HG02642 (cell line): ENCODE results near the gene NSUN7.
"Not testable (repeated sequence)": the region's sequence is repeated elsewhere in the genome, so short reads cannot be mapped to it uniquely, and the experiment has no call there.

Experiments
- ATAC-seq: cut with Tn5 transposase; IDR thresholded peaks from one replicate; pipeline ENCODE4 v1.9.1; 2021; ENCODE audit warnings: mild to moderate bottlenecking; ENCODE audit not compliant: unreplicated experiment, poor library complexity

NSUN7 gene, protein sequence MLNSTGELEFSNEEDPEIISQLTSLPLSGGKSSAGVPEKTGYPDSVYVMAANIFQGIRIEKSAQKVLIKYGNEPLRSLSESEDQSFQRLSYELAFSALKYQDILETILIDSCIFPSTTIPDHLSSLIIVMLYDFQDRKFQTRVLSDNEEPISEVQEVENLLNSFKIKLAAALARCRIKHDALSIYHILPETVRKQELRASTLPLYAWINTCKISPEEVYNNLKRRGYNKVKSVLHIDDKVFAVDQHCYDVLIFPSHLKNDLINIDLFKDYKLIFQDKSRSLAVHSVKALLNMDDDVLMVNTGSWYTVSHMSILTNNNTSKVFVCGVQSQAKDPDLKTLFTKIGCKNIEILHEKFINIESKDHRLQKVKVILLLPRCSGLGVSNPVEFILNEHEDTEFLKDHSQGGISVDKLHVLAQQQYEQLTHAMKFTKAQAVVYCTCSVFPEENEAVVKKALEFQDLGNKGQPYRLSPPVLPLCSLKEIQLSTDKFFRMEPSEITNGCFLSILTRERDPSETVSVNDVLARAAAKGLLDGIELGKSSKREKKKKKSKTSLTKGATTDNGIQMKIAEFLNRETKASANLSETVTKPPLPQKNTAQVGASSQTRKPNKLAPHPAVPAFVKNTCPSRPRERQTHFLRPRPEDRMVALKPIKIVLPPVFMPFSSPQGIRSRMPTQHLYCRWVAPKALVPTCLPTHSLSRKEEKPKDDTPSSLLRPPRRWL

DNA sequence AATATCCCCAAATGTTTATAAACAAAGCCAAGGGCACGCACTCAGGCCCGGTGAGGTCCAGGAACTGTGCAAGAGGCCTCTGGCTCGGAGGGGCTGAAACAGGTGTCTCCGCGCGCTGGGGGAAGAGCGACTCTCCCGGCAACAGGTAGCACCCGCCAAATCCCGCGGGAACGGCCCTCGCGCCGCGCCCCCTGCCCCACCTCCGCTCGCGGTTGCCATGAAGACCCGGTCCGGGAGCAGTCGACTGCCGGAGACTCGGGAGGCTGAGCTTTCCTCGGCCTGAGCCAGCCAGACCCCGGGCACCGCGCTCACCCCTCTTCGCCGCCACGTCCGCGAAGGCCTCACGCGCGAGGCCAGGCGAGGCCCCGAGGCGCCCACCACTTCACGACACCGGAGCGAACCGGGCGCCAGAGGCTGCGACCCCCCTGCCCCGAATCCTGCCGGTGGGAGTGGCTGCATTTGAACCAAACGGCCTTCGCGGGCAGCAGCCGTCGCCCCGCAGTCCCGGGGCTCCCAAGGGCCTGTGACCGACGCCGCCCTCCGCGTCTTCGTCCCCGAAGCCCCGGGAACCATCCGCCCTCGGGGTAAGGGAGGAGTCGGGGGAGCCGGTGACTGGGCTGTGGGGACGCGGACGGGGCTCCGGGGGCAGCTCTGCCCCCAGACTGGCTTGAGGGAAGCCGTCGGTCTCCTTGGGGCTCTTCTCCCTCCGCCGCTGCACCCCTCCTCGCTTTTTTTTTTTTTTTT lies at the start of gene NSUN7:
Gene NSUN7 (plus strand): TSS at position 239 of the 744 bp plus-strand sequence. CDS start 739 bp downstream, outside the sequence.
- peak; percentile 72 for ATAC-seq

DNA sequence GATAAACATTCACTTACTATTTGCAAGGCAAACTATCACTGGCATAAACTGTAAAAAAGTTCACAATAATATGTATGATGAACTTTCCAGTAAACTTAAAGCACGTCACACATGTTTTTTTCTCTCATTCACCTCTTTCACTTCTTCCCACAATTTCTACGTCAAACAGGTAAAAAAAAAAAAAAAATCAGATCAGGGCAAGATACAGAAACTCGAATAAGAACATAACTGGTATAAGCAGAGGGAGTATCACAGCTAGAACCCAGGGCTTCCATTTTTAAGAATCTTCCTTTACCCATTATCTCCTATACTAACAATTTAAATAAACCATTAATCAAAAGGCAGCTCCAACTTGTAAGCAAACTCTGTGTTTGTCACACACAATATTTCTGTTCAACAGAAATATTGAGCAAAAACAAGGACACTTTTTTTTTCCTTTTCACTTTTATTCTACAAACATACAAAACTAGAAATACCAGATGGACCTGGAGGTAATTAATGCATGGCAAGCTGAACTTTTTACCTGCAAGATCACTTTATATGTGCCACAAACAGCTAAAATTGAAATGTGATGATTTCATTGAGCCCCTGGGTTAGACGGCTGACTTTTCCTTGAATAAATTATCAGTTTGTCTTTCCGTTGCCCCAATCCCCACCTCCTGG lies 47.5 kb upstream of the NSUN7 start:
- ATAC-seq, result no peak

DNA sequence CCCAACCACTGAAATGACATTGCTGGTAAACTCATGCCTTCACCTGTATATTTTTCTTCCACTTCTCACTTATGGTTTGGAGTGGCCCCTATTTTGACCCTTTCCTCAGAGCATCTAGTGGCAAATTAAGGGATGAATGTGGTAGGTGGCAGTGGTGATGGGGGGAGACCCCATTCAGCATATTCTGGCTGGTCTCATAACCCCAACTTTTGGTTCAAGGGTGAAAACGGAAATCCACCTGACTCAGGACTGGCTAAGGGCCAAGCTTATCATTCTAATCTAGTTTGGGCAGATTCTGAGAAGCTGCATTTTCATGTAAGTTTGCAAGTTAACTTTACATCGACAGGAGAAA lies 47.0 kb upstream of the NSUN7 start:
- no peak for ATAC-seq

DNA sequence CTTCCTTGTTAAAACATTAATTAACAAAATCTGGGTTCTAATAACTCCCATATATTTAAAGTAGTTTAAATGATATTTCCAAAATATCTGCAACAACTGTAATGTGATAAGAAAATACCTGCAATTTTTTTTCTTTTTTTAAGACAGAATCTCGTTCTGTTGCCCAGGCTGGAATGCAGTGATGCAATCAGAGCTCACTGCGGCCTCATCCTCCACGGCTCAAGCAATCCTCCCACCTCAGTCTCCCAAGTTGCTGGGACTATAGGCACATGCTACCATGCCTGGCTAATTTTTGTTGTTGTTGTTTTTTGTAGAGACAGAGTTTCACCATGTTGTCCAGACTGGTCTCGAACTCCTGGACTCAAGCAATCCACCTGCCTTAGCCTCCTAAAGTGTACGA lies 45.7 kb upstream of the NSUN7 start:
- ATAC-seq, result no peak

DNA sequence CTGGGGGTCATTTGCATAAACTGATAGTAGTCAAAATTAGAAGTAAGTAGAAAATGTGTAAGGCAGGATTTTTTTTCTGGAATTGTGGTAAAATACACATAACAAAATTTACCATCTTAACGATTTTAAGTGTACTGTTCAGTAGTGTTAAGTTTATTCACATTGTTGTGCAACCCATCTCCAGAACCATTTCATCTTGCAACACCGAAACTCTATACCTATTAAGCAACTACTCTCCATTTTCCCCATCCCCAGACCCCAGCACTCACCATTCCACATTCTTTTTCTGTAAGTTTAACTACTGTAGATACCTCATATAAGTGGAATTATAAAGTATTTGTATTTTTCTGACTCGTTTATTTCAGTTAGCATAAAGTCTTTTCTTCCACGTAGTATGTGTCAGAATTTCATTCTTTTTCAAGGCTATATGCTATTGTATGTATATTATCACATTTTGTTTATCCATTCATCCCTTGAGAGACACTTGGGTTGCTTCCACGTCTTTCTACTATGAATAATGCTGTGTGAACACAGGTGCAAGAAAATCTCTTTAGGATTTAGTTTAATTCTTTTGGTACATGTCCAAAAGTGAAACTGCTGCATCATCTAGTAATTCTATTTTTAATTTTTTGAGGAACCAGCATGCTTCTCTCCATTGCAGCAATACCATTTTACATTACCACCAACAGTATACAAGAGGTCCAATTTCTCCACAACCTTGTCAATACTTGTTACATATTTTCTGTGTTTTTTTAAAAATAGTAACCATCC lies 39.1 kb upstream of the NSUN7 start:
- ATAC-seq, result no peak

DNA sequence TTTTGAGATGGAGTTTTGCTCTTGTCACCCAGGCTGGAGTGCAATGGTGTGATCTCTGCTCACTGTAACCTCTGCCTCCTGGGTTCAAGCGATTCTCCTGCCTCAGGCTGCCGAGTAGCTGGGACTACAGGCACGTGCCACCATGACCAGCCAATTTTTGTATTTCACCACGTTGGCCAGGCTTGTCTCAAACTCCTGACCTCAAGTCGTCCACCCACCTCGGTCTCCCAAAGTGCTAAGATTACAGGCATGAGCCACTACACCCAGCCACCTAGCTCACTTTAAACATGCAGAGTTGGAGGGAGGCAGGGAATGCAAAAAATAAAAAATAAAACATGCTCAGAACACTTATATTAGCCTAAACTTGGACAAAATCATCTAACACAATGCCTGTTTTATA lies 36.8 kb upstream of the NSUN7 start:
- not testable (repeated sequence) for ATAC-seq

DNA sequence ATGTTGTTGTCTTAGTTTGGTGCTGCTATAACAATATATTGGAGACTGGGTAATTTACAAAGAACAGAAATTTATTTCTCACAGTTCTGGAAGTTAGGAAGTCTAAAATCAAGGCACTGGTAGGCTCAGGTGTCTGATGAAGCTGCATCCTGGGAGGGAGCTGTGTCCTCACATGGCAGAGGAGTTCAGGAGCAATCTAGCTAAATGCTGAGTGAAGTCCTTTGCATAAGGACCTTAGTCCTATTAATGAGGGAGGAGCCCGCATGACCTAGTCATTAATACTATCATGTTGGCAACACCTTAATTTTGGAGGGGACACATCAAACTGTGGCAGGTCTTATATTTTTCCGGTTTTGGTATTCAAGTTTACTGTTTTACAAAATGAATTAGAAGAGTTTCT lies 36.0 kb upstream of the NSUN7 start:
- no peak for ATAC-seq

DNA sequence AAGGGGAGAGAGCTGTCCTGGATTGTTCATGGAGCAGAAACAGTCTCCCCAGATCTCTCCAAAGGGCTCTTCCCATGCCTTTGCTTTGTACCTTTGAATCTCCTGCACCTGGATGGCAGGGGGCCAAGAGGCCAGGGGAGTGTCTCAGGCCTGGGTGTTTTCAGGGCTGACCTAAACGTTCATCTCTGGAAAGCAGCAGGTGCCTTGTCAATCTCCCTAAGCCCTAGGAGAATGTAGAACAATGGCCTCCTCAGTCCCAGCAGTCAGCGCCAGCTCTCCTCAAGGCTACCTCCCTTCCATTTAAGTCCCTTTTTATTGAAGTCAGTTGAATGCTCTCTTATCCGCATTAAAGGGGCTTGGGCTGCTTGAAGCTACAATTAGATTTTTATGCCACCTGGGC lies 31.2 kb upstream of the NSUN7 start:
- no peak for ATAC-seq

DNA sequence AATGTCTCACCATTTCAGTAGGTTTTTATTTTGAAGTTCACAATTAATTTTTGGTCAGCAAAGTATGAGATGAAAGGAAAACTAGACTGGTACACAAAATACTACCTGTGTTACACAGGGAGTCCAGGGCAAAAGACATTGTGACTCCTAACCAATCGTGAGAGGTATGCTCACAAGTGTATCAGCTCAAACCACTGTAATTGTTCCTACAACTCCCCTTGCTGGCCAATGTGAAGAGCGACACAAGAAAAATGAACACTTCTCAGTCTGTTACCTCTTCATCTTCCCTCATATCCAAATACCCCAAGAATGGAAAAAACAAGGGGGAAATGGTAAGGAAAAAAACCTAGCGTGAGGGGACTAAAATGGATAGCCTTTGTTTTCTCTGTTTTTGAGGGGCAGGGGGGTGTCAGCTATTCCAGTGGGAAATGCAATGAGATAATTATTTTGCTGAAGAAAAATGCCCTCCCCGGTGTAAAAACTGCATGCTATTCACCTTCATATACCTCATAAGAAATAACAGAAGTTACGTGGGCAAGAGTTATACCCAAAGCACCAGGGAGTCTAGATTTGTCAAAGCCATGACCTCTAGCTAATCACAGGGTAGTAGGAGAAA lies 30.6 kb upstream of the NSUN7 start:
- peak; percentile 66 for ATAC-seq

DNA sequence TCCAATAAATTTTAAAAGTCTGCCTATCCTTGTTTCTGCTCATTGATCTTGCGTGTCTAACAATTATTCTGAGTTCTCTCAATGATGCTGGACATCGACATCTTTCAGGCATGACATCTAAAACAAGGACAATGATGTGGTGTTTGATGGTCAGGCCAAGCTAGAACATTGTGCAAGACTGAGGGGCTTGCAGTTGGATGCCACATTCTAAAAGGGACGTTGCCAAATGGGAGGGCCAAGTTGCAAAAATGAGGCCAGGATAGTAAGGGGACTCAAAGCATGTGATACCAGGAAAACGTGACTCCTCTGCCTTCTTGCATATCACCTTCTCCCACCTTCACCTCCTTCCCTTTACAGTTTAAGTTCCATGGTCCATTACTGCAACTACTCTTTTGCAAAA lies 29.4 kb upstream of the NSUN7 start:
- no peak for ATAC-seq

DNA sequence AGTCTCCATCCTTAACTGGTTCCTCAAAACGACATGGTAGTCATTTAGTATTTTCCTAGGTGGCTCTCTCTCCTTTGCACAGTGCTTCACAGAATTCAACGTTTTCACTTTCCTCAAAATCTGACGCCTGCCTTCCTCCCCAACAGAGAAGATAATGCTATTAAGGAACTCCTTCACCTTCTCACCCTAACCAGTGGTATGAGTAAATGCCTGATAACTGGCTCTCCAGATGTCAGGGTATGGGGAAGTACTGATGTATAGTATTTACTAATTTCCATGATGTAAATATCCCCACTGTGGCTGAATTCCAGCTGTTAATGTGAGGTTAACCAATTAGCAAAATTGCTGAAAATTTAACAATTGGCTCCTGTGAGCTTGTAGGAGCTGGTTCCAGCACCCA lies 28.8 kb upstream of the NSUN7 start:
- no peak for ATAC-seq

DNA sequence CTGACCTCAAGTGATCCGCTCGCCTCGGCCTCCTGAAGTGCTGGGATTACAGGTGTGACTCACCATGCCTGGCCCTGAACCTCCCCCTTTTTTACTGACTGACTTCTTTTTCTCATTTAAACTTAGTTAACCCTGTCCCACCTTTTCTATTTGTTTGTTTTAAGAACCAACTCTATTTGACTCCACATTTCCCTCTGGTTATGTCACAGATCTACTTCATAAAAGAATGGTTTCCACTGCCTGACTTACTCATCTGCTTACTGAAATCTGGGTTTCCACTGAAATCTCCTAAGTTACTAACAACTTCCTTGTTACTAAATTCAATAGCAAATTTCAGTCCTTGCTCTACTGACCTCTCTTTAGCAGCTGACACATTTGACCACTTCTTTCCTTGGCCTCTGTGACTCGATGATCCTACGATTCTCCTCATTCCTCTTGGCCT lies 28.0 kb upstream of the NSUN7 start:
- ATAC-seq, result no peak

DNA sequence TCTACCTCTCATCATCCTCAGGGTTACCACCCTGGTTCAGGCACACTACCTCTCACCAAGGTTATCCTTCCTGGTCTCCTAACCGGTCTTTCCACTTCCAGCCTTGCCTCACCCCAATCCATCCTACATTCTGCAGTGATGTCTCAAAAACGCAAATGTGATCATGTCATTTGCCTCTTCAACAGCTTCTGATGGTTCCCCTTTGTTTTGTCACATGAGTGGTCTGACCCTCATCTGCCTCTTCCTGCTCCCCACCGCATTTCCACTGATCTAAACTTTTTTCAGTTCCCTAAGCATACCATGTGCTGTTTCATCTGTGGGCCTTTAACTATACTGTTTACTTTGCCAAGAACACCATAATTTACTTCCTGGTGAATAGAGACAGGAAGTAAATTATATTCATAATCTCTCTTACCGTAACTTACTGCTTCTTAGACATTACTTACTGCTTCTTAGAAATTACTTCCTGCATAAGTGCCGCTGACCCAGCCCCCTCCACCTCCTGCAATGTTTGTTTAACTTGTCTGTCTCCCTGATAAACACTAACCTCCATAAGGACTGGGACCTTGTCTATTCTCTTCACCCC lies 27.1 kb upstream of the NSUN7 start:
- ATAC-seq, result peak; percentile 71

DNA sequence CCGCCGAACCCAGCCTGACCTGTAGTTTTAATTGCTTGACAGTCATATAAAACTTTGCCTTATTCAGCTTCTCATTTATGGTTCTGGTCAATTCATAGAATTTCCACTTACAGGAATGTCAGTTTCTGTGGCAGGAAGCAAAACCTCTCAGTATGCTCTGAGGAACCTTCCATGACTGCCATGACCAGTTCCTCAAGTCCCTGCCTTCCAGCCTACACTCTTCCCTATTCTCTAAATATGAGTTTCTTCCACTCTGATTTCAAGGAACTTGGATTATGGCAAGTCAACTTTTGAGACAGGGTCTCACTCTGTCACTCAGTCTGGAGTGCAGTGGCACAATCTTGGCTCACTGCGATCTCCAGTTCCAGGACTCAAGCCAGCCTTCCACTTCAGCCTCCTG lies 26.0 kb upstream of the NSUN7 start:
- no peak for ATAC-seq

DNA sequence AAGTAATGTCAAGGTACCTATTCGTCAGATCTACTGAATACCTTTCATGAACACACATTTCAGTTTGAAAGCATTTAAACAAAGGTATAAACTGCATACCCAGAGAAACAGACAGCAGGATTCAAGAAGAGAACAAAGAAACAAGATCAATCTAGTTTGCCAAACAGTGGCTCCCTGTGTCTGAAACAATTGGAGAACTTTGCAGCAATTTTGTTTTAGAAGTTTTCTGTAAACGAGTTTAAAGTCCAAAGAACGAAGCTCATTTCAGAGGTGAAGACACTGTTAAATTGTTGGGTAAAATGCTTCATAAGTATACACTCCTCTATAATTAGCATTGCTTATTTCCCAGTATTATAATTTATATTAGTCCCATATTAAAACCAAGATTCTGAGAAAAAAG lies 21.4 kb upstream of the NSUN7 start:
- no peak for ATAC-seq

DNA sequence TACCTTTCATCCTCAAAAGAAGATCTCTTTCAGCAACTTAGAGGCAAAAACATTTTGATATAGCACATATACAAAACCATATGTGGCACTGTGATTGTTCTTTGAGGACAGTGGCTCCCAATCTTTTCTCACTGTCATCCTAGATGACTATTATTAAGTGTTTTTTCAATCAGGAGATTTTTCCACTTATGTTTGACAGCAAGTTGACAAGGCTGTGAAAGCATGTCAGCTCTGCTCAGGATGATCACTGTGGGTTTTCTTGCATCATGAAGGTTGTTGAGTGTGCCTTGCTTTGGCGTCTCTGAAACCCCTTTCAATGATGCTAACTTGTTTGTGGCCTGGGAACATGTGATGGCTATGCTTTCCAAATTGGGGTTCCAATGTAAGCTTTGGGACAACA lies 20.2 kb upstream of the NSUN7 start:
- ATAC-seq, result no peak

DNA sequence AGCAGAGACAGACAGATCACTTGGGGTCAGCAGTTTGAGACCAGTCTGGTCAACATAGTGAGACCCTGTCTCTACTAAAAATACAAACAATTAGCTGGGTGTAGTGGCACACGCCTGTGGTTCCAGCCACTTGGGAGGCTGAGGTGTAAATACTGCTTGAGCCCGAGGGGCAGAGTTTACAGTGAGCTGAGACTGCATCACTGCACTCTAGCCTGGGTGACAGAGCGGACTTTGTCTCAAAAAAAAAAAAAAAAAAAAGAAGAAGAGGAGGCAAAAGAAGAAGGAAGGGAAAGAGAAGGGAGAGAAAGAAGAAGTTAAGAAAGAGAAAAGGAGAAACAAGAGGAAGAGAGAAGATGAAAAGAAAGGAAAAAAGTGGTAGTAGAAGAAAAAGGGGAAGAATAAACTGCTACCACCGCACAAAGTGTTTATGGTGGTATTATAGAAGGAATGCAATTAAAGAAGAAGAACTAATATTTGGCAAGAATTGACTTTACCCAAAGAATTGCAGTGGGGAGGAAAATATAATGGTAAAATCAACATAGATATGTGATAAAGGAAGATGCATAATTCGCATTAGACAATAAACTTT lies 19.6 kb upstream of the NSUN7 start:
- ATAC-seq, result no peak

DNA sequence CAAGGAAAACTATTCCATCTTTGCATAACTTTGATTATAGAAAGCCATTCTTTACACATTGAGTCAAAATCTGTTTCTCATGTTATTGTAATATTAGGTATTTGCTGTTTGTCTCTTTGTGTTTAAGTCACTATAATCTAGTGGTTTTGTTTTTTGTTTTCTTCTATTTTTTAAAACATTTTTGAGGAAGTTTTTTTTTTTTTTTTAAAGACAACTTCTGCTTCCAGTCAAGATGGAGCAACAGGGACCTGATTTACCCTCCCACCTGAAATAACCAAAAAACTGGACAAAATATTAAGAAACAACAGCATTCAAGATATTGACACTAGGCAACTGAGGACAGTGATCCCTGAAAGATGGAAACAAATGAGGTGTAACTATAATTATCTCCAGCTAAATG lies 18.4 kb upstream of the NSUN7 start:
- no peak for ATAC-seq

DNA sequence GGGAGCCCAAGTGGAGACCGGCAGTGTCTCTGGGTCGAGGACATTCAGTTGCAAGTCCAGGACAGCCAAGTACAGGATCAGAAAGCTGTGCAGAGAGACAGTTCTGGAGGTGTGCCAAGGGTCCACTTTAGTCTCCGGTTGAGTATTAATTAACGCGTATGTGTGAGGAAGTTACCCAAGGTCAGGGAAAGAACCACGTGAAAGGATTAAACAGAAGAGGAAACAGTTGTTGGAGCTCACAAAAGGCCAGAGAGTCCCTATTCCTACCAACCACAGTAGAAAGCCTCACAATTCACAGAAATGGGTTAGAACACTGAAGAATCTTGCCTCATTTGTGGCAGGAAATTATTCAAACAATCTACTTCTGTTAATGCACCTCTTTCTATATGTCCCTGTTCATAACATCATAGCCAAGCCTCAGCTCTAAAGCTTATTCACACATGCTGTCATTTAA lies 17.9 kb upstream of the NSUN7 start:
- peak; percentile 46 for ATAC-seq
